Measurements from ENCODE around the gene FAM72A.
"Not testable (repeated sequence)": the region's sequence is repeated elsewhere in the genome, so short reads cannot be mapped to it uniquely, and the experiment has no call there.

The FAM72A gene

DNA sequence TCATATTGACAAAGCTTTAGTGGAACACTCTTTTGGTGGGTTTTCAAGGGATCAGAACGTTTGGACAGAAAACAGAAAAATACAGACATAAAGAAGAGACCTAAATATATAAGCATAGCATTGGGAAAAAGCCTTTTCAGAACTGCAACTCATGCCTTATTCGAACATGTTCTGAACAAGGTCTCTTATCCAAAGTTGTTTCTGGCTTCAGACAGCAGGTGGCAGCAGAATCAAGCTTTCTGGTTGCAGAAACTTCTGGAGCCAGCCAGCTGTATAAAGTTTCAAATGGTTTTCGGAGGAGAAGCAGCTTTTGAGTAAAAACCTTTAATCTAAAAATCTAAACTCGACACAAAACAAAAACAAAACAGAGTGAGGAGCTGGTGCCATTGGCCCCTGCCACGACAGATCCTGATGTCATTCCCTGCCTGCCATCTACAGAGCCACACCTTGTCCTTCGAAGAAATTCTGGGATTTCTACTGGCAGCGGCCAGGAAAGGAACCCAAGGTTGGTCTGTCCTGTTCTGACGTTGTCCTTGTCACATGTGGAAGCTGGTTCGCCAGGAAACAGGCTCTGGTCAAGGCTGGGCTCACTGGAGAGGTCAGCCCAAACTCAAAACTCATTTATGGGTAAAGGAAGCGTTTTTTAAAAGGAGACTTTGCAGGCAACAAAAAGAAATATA is 35.1 kb downstream of the FAM72A start:
- not testable (repeated sequence) for DNase-seq

DNA sequence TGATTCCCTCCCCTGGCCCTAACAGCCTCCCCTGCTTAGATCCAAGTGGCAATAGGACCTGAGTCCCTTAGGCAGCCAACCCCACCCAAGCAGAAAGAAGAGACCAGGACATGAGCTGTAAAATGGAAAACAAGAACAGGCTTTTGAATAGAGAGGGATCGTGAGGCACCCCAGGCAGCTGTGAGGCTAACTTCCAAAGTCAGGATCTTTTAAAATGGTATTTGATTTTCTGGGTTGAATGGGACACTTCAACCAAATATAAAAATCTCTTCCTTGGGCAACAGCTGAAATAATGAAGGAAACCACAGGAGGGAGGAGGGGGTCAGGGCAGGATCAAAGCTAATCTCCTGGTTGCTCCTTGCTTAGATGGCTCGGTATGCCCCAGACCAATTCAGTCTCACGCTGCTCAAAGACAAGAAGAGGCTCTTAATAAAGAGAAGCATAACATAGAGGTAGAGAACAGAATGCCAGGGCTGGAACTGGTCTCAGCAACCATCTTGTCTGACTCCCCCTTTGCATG is 56.8 kb downstream of the FAM72A start:
- no peak for DNase-seq

DNA sequence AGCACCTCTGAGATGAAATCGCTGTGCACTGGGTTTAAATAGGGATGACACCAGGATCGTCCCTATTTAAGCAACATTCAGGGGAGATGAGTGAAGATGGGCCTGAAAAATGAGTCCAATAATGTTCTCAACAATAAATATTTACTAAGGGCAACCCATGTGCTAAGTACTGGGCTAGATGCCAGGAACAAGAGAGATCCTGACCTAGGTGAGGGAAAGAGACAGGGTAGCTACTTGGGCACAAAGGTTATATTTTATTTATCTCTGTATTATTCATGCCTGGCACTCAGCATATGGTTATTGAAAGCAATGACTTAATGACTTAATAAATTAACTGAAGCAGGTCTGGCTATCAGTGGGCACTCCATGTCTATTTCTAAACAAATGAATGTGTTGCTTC is 58.0 kb downstream of the FAM72A start:
- DNase-seq, result no peak

DNA sequence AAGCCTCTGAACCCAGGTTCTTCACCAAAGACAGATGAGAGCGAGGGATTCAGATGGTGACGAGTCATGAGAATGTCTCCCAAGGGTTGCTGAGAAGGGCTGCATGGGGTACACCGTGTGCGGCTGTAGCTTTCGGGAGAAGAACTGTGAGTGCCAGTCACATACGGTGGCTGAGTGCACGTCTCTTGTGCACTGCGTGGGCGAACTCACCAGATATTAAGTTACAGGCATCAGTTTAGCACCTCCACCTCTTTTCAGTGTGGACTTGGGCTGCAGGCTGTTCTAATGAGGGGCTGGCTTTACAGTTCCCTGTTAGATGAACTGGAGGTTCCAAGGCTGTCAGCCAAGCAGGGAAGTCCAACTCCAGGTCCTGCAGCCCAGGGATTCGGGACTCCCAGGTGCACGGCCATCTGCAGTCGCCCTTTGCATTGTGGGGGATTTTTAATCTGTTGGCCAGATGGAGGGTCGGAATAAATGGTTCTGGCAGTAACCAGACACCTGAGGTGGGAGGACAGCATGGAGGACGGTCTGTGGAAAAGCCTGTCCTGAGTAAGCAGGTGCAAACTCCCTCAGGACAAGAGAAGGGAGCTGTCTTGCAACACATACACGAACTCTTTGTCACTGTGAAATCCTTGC is 59.0 kb downstream of the FAM72A start:
- no peak for DNase-seq

DNA sequence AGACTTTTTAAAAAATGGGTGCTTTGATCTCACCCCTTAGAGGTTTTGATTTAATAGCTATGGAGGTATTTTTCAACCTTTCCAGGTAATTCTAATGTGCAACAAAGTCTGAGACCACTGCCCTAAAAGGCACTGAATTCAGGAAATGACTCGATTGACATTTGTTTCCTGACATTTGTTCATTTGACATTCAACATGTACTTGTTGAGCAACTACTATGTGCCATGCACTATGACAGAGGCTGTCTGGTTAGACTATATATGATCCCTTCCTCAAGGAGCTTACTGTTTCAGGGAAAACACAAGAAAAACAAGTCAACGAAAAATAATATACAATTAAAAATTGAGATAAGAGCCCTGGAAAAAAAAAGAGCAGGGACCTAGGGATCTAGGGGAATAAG is 59.9 kb downstream of the FAM72A start:
- no peak for DNase-seq

DNA sequence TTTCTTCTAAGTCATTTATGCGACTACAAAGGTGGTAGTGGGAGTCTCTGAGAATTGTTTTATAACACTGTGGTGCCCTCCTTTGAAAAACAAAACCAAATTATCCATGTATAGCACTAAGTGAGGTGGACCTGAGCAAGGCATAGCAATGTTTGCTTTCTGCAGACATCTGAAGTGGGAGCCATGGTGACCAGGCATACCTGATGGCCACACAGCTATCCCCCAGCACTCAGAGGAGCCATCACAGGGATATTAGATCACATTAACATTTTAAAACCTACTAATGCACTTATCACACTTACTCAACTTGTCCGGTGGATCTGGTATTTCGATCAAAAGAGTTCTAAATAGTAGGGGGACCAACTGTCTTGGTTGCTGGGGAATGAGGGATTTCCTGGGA is 60.6 kb downstream of the FAM72A start:
- no peak for DNase-seq

DNA sequence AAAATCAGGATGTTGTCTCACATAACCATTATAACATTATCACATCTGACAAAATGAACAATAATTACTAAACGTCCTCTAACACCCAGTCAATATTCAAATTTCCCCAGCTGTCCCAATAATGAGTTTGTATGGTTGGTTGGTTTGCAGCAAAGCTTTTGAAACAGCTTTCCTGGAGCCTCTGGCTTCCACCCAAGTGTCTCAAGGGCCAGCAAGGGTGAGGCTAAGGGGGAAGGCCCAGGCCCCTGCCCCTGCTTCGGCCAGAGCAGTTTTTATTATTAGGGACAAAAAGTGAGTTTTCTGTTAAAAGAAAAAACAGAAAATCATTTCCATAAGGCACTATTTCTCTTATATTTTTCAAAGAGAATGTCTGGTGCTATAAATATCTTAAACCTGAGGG is 66.4 kb downstream of the FAM72A start:
- no peak for DNase-seq

Data from activated effector memory CD4-positive, alpha-beta T cell treated with Interleukin-2 at 50 U/mL for 16 hours (primary cell).